ENCODE results near the gene CARD14. TPM values are rescaled to one million over a fixed set of nuclear protein-coding genes. Genes with fewer than 3 reads are reported as not detected.

The CARD14 gene
- total RNA-seq, 1 experiment from 2014 or later, result 16.5 TPM

- BruUV-seq (replicated peaks), result no TSS peak
- no peaks in the 10 kb centered on the region for H3K79me2 ChIP-seq (ENCODE audit: low read depth)
- POLR2A ChIA-PET (ENCODE audit: unreplicated experiment), result no interaction called here
Measured at GRCh38 chr17:80182118-80182844, 12.5 kb downstream of the CARD14 start.

GRCh38 chr17:80182845-80183223 is 13.0 kb downstream of the CARD14 start:
- POLR2A ChIA-PET (ENCODE audit: unreplicated experiment), result no interaction called here
- H3K36me3 ChIP-seq (ENCODE audit: low read depth), result no peaks in the 10 kb centered on the region
- H3K9me3 ChIP-seq (ENCODE audit: insufficient read depth, low read depth), result no peaks in the 10 kb centered on the region
- no peaks in the 10 kb centered on the region for H3K9me2 ChIP-seq (ENCODE audit: insufficient read depth)
- H3K27ac ChIP-seq, result no peak overlapping the region
- TF ChIP-seq CTCF (conservative IDR thresholded peaks at IDR 0.05) (no peak), EZH2 (IDR thresholded peaks at IDR 0.05; ENCODE audit: low read depth) (no peak)
- CTCF ChIA-PET, result no interaction called here
- intact Hi-C loops (cut with micrococcal nuclease; ENCODE audit: unreplicated experiment), result no loop called here
- no peak overlapping the region for H3K4me3 ChIP-seq
- H3K4me1 ChIP-seq (replicated peaks; ENCODE audit: insufficient read depth), result no peaks in the 10 kb centered on the region
- H3K27me3 ChIP-seq (ENCODE audit: insufficient read depth, low read depth), result no peaks in the 10 kb centered on the region
- no peaks in the 10 kb centered on the region for H3F3A ChIP-seq (ENCODE audit: insufficient read depth, low read depth)
- no peaks in the 10 kb centered on the region for H3K79me2 ChIP-seq (ENCODE audit: low read depth)
- no peak overlapping the region for H3K4me2 ChIP-seq
- H2AFZ ChIP-seq, result no peak overlapping the region
- DNase-seq, result no peak
- BruUV-seq (replicated peaks), result no TSS peak
- no peaks in the 10 kb centered on the region for H4K20me1 ChIP-seq (ENCODE audit: insufficient read depth)

More at GRCh38 chr17:80182118-80182844, 12.5 kb downstream of the CARD14 start:
- H4K20me1 ChIP-seq (ENCODE audit: insufficient read depth), result no peaks in the 10 kb centered on the region
- no peaks in the 10 kb centered on the region for H3F3A ChIP-seq (ENCODE audit: insufficient read depth, low read depth)
- no peaks in the 10 kb centered on the region for H3K9me3 ChIP-seq (ENCODE audit: insufficient read depth, low read depth)
- no peak overlapping the region for H3K27ac ChIP-seq
- no peak for TF ChIP-seq EZH2 (IDR thresholded peaks at IDR 0.05; ENCODE audit: low read depth)
- TF ChIP-seq CTCF (conservative IDR thresholded peaks at IDR 0.05), result no peak
- no peaks in the 10 kb centered on the region for H3K36me3 ChIP-seq (ENCODE audit: low read depth)
- DNase-seq, result no peak
- intact Hi-C loops (cut with micrococcal nuclease; ENCODE audit: unreplicated experiment), result no loop called here
- H3K27me3 ChIP-seq (ENCODE audit: insufficient read depth, low read depth), result no peaks in the 10 kb centered on the region
- no peak overlapping the region for H3K4me2 ChIP-seq
- H3K4me3 ChIP-seq, result no peak overlapping the region
- no peaks in the 10 kb centered on the region for H3K4me1 ChIP-seq (replicated peaks; ENCODE audit: insufficient read depth)
- H3K9me2 ChIP-seq (ENCODE audit: insufficient read depth), result no peaks in the 10 kb centered on the region
- CTCF ChIA-PET, result no interaction called here
- no peak overlapping the region for H2AFZ ChIP-seq

- H3K4me3 ChIP-seq, result no peak overlapping the region
- ChIA-PET POLR2A (ENCODE audit: unreplicated experiment) (interaction anchor here (0.6 to 0.7 kb wide), 2 partner anchors 20 to 36 kb away, joined by 4 to 7 read pairs; no protein-coding TSS in a partner anchor), CTCF (interaction anchor here (0.6 kb wide), 1 partner anchor 333 kb away, joined by 3 read pairs; no protein-coding TSS in a partner anchor)
- TF ChIP-seq CTCF (conservative IDR thresholded peaks at IDR 0.05), result no peak
- no peak for TF ChIP-seq EZH2 (IDR thresholded peaks at IDR 0.05; ENCODE audit: low read depth)
- intact Hi-C loops (cut with micrococcal nuclease; ENCODE audit: unreplicated experiment), result no loop called here
- H3K9me2 ChIP-seq (ENCODE audit: insufficient read depth), result no peaks in the 10 kb centered on the region
- no peaks in the 10 kb centered on the region for H3K36me3 ChIP-seq (ENCODE audit: low read depth)
- H3K9me3 ChIP-seq (ENCODE audit: insufficient read depth, low read depth), result no peaks in the 10 kb centered on the region
- H3K4me2 ChIP-seq, result no peak overlapping the region
- H4K20me1 ChIP-seq (ENCODE audit: insufficient read depth), result no peaks in the 10 kb centered on the region
- H3F3A ChIP-seq (ENCODE audit: insufficient read depth, low read depth), result no peaks in the 10 kb centered on the region
- no peaks in the 10 kb centered on the region for H3K4me1 ChIP-seq (replicated peaks; ENCODE audit: insufficient read depth)
- no TSS peak for BruUV-seq (replicated peaks)
- no peak overlapping the region for H3K27ac ChIP-seq
- H2AFZ ChIP-seq, result no peak overlapping the region
- H3K79me2 ChIP-seq (ENCODE audit: low read depth), result no peaks in the 10 kb centered on the region
- DNase-seq, result no peak
- H3K27me3 ChIP-seq (ENCODE audit: insufficient read depth, low read depth), result no peaks in the 10 kb centered on the region
Measured at GRCh38 chr17:80183581-80184422, 14.0 kb downstream of the CARD14 start.

Measured in PC-9 (cell line).